SIG-M5 treated with dmso at 0.1 percent for 504 hours (cell line): ENCODE results near the gene TOPBP1.

Experiments
- DNase-seq: peaks from one replicate; lab custom pipeline; 2025; ENCODE audit not compliant: unreplicated experiment; lab: John Stamatoyannopoulos, UW

The TOPBP1 gene

DNA sequence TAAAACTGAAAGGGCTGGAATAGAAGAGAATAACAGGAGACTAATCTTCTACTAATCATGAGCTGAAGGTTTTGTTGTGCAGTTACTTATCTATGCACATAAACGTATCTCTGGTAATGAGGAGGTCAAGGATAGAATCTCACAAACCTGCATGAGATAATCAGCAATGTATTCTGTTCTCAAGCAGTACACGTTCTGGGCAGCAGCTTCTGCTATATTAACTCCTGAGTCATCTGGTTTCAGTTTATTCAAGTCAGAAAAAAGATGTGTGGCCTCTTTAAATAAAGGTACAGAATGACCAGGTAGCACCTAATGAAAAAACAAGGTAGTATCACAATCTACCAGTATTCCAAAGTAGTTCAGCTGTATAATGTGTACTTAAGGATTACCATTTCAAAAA, 53.4 kb downstream of the TOPBP1 start:
- no peak for DNase-seq

DNA sequence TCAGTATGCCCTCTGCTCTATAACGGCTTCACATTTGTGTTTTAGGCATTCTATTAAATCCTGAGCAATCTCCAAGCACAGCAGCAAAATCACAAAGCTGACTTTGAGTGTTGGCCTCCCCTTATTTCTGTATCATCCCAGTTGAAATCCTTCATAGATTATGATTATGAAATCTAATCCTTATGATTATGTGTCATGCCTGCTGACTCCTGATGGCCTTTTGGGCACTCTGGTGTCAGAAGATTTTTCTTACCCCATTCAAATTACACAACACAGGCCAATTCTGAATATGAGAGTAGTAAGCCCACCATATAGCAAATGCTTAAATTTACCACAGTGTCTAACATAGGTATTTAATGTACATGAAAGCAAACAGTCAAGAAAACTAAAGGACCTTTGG, 53.9 kb downstream of the TOPBP1 start:
- no peak for DNase-seq

- no peak for DNase-seq
Observed at GRCh38 chr3:133606902-133607301, 54.8 kb downstream of the TOPBP1 start.

- DNase-seq, result no peak
Observed at GRCh38 chr3:133606342-133606741, 55.4 kb downstream of the TOPBP1 start.

- DNase-seq, result no peak
Observed at GRCh38 chr3:133600572-133601081, 61.1 kb downstream of the TOPBP1 start.

GRCh38 chr3:133599280-133599679, 62.5 kb downstream of the TOPBP1 start:
- DNase-seq, result no peak

- no peak for DNase-seq
Observed at GRCh38 chr3:133598405-133598804, 63.3 kb downstream of the TOPBP1 start.

DNA sequence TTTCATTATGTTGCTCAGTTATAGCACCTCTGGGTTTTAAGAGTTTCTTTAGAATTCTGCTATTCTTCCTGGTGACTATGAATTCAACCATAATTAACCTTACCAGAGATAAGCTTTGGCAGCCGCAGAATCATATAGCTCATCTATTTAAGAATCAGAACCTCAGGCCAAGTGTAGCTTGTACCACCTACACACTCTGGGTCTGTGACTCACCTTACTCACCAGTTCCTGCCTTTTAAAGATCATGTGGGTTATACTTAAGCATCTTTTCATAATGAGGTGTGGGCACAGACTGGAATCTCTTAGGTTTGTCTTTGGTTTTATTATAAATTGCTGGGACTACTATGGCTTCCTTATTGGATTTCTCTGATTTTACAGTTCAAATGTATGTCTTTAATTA, 66.4 kb downstream of the TOPBP1 start:
- DNase-seq, result no peak

DNA sequence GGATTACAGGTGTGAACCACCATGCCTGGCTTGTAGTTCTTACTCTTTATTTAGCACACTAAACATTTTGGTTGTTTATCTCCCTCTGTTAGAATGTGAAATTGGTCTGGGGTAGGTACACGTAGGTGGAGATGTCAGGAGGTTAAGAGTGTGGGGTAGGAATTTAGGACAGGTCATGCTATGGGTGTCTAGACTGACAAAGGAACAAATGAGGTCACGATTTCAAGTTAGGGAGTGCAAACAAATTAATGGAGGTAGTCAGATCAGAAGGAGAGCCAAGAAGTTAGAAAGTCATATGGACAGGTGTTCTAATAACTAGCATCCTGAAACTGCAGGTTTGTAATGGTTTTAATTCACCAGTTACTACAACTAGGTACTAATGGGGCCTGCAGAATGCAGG, 68.5 kb downstream of the TOPBP1 start:
- DNase-seq, result no peak

DNA sequence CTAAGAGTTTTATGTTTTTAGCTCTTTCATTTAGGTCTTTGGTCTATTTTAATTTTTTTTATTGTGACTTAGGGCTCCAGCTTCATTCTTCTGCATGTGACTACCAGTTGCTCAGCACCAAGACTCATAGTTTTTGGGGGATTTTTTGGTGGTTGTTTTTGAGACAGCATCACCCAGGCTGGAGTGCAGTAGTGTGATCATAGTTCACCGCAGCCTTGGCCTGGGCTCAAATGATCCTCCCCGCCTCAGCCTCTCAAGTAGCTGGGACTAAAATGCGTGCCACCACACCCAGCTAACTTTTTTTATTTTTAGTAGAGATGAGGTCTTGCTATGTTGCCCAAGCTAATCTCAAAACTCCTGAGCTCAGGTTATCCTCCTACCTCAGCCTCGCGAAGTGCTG, 68.9 kb downstream of the TOPBP1 start:
- no peak for DNase-seq

GRCh38 chr3:133591271-133591742, 70.4 kb downstream of the TOPBP1 start:
- no peak for DNase-seq

GRCh38 chr3:133589503-133589902, 72.2 kb downstream of the TOPBP1 start:
- DNase-seq, result no peak

GRCh38 chr3:133588784-133589465, 72.8 kb downstream of the TOPBP1 start:
- DNase-seq, result no peak

DNA sequence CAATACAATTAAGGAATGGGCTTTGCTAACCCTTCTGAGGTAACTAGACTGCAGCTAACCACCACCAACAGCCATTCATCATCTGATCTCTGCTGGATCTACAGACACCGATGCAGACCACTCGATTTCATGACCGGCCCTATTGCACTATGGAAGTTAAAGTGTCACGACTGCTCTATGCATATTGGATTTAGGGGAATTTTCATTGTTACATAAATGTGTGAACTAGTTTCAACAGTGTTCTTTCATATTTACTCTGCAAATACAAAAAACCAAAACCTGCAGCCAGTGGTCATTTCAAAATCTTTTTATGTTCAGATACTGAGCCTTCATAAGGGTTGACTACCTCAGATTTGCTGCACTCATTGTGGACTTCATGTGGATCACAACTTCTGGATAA, 73.7 kb downstream of the TOPBP1 start:
- no peak for DNase-seq

DNA sequence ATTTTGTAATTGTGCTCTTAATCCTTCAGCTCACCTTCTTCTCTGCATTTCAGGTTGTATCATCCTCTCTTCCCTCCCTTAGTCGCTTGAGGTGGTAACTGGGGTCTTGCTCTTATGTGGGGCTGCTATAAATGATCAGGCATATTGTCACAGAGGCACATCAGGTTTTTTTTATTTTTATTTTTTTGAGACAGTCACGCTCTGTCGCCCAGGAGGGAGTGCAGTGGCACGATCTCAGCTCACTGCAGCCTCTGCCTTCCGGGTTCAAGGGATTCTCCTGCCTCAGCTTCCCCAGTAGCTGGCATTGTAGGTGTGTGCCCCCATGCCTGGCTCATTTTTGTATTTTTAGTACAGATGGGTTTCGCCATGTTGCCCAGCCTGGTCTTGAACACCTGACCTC, 78.3 kb downstream of the TOPBP1 start:
- no peak for DNase-seq

DNA sequence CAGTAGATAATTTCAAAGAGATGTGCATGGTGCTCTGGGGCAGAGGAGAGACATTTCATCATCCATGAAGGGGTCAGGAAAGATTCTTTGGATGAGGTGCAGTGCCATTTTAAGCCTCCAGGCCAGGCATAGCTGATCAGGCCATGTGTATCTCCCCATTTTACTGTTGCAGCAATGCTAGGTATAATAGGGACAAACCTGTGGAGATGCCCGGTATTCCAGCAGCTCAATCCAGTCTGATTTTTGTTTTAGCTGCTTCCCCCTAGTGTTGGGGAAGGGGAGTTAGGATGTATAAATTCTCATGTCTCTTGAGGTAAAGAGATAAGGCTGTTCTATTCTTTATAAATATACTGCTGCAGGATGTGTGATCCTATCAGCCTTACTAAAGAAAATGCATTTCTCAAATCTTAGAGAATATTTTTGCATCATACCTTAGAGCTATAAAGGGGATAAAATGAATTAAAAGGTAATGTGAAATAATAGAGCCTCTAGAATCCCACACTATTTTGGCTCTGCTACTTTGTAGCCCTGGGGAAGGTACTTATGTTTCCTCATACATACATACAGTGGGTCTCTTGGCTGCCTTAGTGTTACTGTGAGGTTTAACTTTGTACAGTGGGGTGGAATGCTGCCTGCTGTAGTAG, 83.1 kb downstream of the TOPBP1 start:
- no peak for DNase-seq

GRCh38 chr3:133576169-133576568, 85.6 kb downstream of the TOPBP1 start:
- no peak for DNase-seq

- no peak for DNase-seq
Observed at GRCh38 chr3:133575086-133575485, 86.7 kb downstream of the TOPBP1 start.

DNA sequence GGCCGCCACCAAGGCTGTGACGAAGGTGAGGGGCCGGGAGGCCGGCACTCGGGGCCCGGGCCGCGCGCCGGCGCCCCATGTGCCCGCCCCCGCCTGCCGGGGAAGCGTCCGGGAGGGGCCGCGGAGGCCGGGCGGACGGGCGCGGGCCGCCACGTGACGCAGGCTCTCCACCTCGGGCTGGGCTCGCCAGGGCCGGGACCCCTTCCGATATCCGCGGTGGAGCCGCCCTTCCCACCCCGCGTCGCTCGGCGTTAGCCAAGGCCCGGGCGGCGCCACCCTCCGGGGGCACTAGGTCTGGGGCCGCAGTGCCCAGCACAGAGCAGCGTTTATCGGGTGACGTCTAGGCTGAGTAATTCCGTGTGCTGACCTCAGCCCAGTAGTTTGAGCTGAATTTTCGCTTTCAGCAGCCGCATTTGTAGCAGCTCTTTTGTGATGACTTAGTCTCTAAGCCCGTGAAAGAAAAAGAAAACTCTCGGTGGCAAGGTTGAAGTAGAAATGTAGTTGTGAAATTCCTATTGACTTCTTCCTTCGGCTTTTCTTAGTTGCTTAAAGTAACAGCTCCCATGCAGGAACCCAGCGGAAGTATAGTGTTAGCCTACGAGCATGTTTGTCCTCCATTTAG, 87.4 kb downstream of the TOPBP1 start:
- DNase-seq, result no peak

- no peak for DNase-seq
Observed at GRCh38 chr3:133573629-133574194, 88.0 kb downstream of the TOPBP1 start, which contains the start of gene CDV3. Gene CDV3, plus strand, starts transcription at chr3:133573686. Its CDS starts 359 bp downstream, at chr3:133574045.

DNA sequence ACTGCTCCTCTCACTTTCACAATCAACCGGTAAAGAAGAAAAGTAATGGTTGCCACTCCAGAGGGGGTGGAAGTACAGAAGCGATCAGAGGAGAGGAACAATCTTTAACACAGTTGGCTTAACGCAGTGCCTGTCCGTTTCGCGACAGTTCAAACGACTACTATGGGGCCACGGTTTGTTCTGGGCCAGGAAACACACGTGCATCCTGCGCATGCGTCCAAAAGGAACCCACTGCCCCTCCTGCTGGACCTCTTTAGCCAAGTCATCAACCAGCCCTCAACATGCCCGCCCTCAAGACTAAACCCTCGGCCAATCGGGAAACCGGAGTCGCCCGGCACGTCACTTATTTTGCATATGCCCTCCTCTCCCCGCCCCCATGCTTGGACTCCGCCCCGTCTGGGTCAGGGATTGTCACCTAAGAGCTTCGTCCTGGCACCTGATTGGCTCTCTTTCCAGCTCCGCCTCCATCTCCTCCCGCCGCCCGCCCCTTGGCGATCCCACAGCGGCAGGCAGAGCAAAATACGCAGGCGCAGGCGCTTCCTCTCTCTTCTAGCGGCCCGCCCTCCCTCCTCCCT, 88.6 kb downstream of the TOPBP1 start:
- no peak for DNase-seq
